SJCRH30 (cell line): ENCODE data around the gene CDC14A. TPM values are rescaled to one million over a fixed set of nuclear protein-coding genes. Genes with fewer than 3 reads are reported as not detected.
A peak's percentile ranks its signal among the peaks of the same experiment; 100 is the strongest.

Experiments
- DNase-seq, 2 experiments: peaks; one replicate each; pipeline ENCODE4 v3.0.0-alpha.2; 2015 to 2020
- H3K27ac ChIP-seq: fragments of 250-450 bp; sonication (Bioruptor Pico); 2 replicates; pipeline ENCODE4 v1.5.1; 2020; ENCODE audit warnings: mild to moderate bottlenecking, moderate library complexity
- H3K27me3 ChIP-seq: fragments of 250-450 bp; sonication (Bioruptor Pico); 2 replicates; pipeline ENCODE4 v1.5.1; 2020; ENCODE audit warnings: mild to moderate bottlenecking, moderate library complexity
- H3K36me3 ChIP-seq: fragments of 250-450 bp; sonication (Bioruptor Pico); 2 replicates; pipeline ENCODE4 v1.5.1; 2020; ENCODE audit warnings: mild to moderate bottlenecking, moderate library complexity
- H3K4me1 ChIP-seq: fragments of 250-450 bp; sonication (Bioruptor Pico); 2 replicates; pipeline ENCODE4 v1.5.1; 2020; ENCODE audit warnings: mild to moderate bottlenecking, moderate library complexity
- H3K4me3 ChIP-seq: fragments of 250-450 bp; sonication (Bioruptor Pico); 2 replicates; pipeline ENCODE4 v1.5.1; 2020; ENCODE audit warnings: mild to moderate bottlenecking, moderate library complexity
- H3K9me3 ChIP-seq: fragments of 250-450 bp; sonication (Bioruptor Pico); replicated peaks from 2 replicates; pipeline ENCODE4 v1.5.1; 2020; ENCODE audit warnings: mild to moderate bottlenecking, moderate library complexity
- total RNA-seq: library from RNA; depleted of rRNA; stranded (reverse); fragments of >200 nt; shearing (Covaris generic); gene quantifications from 2 replicates; pipeline ENCODE4 v1.2.3, GENCODE V29; 2014

The CDC14A gene
- total RNA-seq, 1 experiment from 2014 or later, result 12.2 TPM

DNA sequence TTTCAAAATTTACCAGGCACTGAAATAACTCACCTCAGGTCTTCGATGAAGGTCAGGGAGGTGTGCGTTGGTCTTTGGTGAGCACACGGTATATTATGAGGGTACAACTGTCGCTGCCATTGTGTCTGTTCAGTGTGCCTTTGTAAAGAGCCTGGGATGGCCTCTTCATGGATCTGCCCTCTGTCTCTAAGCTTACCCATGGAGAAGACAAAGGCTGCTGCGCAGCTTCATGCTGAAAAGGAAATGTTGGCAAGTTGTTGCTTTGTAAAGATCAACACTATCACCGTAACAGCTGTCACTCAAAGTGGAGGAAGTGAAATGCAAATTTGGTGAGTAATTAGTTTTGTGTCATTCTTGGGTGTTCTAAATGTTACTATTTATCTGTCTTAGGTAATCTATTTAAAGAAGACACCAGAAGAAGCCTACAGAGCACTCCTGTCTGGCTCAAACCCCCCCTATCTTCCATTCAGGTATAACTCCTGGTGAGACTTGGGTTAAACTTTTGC lies 71.6 kb downstream of the CDC14A start:
- Histone ChIP-seq H3K27ac (no peak overlapping the region), H3K9me3 (no peaks in the 10 kb centered on the region), H3K27me3 (no peaks in the 10 kb centered on the region), H3K36me3 (peaks cover 7% of the 10 kb centered on the region), H3K4me3 (no peak overlapping the region), H3K4me1 (no peaks in the 10 kb centered on the region)
- DNase-seq, result no peak

DNA sequence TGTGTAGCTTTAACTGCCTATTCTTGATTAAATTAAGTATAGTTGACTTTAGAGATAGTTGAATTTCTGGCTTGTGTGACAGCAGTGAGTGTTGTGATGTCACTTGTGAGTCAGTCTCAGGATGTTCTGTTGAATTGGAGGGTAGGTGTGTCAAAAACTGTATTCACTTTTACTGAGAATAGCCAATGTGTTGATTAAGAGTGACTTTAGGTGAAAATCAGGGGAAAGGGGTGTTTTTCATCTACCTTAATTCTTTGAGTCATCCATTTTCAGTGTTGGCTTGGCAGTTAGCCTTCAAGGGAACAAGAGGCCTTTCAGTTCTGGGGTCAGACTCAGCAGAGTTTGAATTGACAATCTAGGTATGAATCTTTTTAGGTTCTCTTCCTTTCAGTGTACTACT lies 75.9 kb downstream of the CDC14A start:
- no peak overlapping the region for H3K27ac ChIP-seq
- H3K36me3 ChIP-seq, result peaks cover 4% of the 10 kb centered on the region; the same call in 1 of the 2 replicates
- DNase-seq, result no peak
- no peaks in the 10 kb centered on the region for H3K9me3 ChIP-seq
- no peaks in the 10 kb centered on the region for H3K27me3 ChIP-seq
- no peaks in the 10 kb centered on the region for H3K4me1 ChIP-seq
- H3K4me3 ChIP-seq, result no peak overlapping the region

DNA sequence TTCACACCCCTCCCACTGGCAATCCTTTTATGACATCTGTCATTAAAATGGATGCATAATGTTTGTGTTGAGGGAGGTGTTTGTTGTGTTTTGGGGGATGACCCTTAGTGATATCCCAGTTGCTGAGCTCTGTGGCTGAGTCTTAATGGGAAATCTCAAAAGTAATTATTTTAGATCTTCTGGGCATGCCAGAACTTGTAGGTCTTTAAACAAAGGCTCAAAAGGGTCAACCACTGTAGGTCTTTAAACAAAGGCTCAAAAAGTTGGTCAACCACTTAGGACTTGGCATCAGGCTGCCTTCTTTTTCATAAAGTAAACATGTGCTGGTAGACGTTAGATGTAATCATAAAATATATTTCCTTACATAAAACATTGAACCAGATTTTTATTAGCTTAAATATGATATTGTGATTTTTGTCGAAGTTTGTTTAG lies 78.0 kb downstream of the CDC14A start:
- peak in 1 of 2 experiments; percentile 5 for DNase-seq
- Histone ChIP-seq H3K27me3 (no peaks in the 10 kb centered on the region), H3K4me3 (no peak overlapping the region), H3K4me1 (no peaks in the 10 kb centered on the region), H3K9me3 (no peaks in the 10 kb centered on the region), H3K27ac (no peak overlapping the region), H3K36me3 (no peaks in the 10 kb centered on the region)

DNA sequence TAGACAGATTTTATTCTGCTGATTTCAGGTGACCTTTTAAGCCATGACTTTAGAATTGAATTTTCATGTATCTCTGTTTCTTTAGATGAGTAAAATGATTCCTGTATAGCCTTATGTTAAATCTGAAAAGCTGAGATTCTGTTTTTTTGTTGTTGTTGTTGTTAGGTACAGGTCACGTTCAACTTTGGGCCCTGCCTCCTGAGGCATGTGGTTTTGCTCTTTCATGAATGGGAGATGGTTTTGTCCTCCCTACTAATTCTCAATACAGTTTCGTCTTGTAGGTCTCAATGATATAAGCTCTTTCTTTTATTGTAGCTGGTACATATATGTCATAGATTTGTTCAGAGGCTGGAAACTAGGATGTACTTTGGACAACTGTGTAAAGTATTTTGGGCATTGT lies 79.6 kb downstream of the CDC14A start:
- no peak for DNase-seq
- H3K9me3 ChIP-seq, result no peaks in the 10 kb centered on the region
- H3K36me3 ChIP-seq, result no peaks in the 10 kb centered on the region
- no peak overlapping the region for H3K27ac ChIP-seq
- no peak overlapping the region for H3K4me3 ChIP-seq
- no peaks in the 10 kb centered on the region for H3K4me1 ChIP-seq
- H3K27me3 ChIP-seq, result no peaks in the 10 kb centered on the region

DNA sequence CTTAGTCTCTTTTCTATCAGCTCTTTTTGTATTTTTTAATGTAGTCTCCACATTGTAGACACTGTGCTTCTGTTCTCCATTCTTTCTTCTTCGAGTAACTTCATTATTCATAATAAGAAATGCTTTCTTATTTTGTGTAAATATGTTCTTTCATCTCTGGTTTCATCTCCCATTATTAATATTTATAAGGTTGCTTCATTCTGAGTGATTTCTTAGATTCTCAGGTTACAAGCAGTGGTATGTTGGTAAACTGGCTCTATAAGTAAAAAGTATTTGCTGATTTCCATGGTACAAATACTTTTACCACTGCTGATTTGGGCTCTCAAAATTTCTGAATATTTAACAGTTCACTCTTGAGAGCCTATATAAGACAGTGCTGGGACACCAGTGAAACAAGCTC lies 81.3 kb downstream of the CDC14A start:
- Histone ChIP-seq H3K9me3 (no peaks in the 10 kb centered on the region), H3K4me3 (no peak overlapping the region), H3K27me3 (no peaks in the 10 kb centered on the region), H3K27ac (no peak overlapping the region), H3K36me3 (peaks cover 3% of the 10 kb centered on the region; the same call in 1 of the 2 replicates), H3K4me1 (no peaks in the 10 kb centered on the region)
- DNase-seq, result no peak

DNA sequence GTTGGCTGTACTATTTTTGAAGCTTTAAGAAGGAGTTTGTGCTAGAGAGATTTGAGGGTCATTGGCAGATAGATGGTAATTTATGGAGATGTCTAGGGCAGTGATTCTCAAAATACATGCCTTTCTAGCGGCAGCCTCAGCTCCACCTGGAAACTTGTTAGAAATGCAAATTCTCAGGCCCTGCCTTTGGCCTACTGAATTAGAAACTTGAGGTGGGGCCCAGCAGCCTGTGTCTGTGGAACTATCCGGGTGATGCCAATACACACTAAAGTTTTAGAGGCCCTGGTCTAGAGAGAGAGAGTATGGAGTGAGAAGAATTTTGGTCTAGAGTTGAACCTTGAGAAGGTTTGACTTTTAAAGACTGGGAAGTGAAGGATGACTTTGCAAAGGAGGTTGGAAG lies 82.5 kb downstream of the CDC14A start:
- Histone ChIP-seq H3K27me3 (no peaks in the 10 kb centered on the region), H3K36me3 (peaks cover 3% of the 10 kb centered on the region; the same call in 1 of the 2 replicates), H3K9me3 (no peaks in the 10 kb centered on the region), H3K27ac (no peak overlapping the region), H3K4me1 (no peaks in the 10 kb centered on the region), H3K4me3 (no peak overlapping the region)
- DNase-seq, result no peak

DNA sequence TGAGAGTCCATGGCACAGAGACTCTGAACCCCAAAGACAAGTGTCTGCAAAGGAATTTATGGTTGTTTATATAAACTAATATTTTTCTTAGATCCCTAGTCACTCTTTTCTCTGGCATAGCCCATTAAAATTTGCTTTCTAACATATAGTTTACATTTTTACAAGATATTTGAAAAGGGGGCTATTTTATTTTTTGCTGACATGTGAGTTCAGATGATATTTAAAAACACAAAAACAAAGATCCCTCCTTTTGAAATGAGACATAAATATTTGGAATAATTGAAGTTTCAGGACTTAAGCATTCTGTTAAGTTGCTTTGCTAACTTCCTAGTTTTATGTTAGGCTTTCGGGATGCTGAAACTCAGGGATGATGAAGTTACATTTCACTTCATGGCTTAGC lies 86.1 kb downstream of the CDC14A start:
- H3K4me1 ChIP-seq, result no peaks in the 10 kb centered on the region
- H3K36me3 ChIP-seq, result peaks cover 10% of the 10 kb centered on the region
- H3K27ac ChIP-seq, result no peak overlapping the region
- H3K4me3 ChIP-seq, result no peak overlapping the region
- no peaks in the 10 kb centered on the region for H3K9me3 ChIP-seq
- DNase-seq, result no peak
- no peaks in the 10 kb centered on the region for H3K27me3 ChIP-seq

DNA sequence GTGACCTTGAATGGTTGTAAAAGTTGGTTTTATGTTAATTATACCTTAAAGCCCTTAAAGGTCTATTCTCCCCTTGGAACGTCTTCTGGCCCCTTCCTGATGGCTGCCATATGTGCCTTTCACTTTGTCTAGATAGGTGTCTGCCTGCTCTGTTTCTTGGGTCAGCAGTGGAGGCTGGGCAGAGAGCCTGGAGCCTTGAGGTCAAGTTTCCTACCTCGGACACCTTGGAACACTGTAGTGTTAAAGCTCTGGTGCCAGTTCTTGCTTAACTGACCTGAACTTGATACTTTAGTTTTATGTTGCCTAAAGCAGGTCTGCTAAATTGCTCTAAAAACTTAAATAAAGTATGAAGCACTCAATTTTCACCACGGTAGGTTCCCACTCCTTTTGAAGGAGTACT lies 86.5 kb downstream of the CDC14A start:
- peaks cover 10% of the 10 kb centered on the region for H3K36me3 ChIP-seq
- H3K4me3 ChIP-seq, result no peak overlapping the region
- H3K9me3 ChIP-seq, result no peaks in the 10 kb centered on the region
- H3K27ac ChIP-seq, result no peak overlapping the region
- no peak for DNase-seq
- no peaks in the 10 kb centered on the region for H3K4me1 ChIP-seq
- no peaks in the 10 kb centered on the region for H3K27me3 ChIP-seq

DNA sequence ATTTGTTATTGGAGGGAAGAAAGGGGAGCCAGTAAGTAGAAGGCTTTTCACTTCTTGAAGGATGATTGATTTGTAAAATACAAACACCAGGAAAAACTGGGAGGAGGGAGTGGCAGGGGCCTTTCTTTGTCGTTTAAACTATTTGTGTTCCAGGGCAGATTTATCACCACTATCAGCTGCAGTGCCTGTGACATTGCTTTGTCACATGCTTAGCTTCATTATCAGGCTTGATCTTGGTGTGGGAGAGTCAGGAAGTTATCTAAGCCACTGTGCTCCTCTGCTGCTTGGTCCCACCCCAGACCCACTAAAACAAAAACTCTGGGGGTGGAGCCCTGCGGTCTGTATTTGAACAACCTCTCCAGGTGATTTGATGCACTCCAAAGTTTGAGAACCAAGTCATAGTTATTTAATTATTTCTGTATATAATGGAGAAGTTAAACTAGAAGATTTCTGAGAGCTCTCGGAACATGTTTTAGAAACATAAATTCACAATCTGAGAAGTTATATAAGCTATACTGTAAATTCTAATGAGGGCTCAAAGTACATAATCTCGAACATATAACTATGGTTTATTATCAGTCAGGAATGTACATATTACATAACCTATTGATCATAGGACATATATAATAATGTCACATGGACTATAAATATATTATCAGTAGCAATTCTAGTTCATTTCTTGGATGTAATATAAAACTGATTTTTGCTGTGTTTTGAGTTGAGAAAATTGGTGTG lies 87.9 kb downstream of the CDC14A start:
- Histone ChIP-seq H3K27me3 (no peaks in the 10 kb centered on the region), H3K36me3 (peaks cover 10% of the 10 kb centered on the region), H3K4me1 (no peaks in the 10 kb centered on the region), H3K9me3 (no peaks in the 10 kb centered on the region), H3K27ac (no peak overlapping the region), H3K4me3 (no peak overlapping the region)
- no peak for DNase-seq

DNA sequence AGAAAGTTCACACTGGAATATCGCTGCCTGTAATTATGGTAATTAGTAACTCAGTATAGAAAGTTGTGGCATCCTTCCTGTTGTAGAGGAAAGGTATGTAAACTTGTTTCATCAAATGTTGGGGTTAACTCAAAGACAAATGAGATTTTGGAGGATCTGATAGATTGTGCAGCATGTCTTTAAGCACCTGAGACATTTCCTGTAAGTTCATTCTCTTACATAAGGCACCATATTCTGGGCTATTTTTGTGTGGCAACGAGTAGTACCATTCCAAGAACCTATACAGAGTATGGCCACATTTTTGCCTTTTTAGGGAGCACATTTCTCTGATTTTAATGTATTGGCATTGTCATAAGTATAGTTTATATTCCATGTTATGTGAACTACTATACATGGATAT lies 88.8 kb downstream of the CDC14A start:
- Histone ChIP-seq H3K4me3 (no peak overlapping the region), H3K27ac (no peak overlapping the region), H3K4me1 (no peaks in the 10 kb centered on the region), H3K27me3 (no peaks in the 10 kb centered on the region), H3K9me3 (no peaks in the 10 kb centered on the region), H3K36me3 (peaks cover 10% of the 10 kb centered on the region)
- DNase-seq, result no peak

DNA sequence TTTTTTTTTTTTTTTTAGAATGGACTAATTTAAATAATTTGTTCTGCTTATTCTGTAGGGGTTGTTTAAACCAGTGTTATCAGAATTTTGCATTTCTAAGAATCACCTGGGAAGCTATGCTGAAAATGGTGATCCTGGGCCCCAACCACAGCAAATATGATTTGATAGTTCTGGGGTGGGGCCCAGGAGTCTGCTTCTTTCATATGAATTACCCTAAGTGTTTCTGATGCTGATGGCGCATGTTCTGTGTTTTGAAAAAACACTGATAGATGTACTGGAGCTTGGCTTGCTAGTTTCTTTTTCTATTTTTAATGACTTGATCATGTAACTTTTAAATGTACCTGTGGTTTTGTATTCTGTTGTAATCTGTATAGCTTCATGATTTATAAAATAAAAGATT lies 89.3 kb downstream of the CDC14A start:
- H3K27me3 ChIP-seq, result no peaks in the 10 kb centered on the region
- no peaks in the 10 kb centered on the region for H3K4me1 ChIP-seq
- no peaks in the 10 kb centered on the region for H3K9me3 ChIP-seq
- H3K27ac ChIP-seq, result no peak overlapping the region
- DNase-seq, result no peak
- no peak overlapping the region for H3K4me3 ChIP-seq
- H3K36me3 ChIP-seq, result peaks cover 10% of the 10 kb centered on the region

DNA sequence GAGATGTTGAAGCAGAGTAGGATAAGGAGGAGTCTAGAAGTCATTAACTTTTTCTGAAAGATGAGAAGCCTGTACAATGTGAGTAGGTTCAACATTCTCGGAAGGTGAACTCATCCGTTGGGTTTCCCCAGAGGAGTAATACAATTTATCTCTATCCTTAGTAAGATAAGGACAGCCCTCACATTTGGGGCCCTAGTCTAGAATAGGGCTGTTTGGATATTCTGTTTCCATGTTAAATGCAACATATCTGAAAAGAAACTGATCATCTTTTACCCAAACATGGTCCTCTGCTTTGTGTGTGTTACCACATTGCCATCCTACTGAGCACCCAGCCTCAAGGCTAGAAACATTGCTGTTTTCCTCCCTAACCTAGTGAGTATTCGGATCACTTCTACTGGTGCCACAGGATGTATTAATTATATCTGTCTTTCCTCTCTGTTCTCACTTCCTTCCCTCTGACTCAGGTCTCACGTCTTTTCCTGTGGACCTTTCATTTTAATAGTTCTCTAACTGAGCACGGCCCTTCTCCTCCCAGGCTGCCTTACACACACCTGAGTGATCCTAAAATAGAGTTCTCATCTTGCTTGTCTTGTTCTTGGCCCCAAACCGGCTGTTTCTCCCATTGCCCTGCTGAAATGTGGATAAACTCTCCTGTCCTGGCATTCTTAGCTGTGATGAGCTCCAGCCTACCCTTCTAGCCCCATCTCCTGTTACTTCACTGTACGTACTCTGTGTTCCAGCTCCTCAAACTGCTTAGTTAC lies 91.7 kb downstream of the CDC14A start:
- Histone ChIP-seq H3K27ac (no peak overlapping the region), H3K36me3 (peaks cover 8% of the 10 kb centered on the region), H3K4me3 (no peak overlapping the region), H3K4me1 (no peaks in the 10 kb centered on the region), H3K9me3 (no peaks in the 10 kb centered on the region), H3K27me3 (no peaks in the 10 kb centered on the region)
- no peak for DNase-seq

DNA sequence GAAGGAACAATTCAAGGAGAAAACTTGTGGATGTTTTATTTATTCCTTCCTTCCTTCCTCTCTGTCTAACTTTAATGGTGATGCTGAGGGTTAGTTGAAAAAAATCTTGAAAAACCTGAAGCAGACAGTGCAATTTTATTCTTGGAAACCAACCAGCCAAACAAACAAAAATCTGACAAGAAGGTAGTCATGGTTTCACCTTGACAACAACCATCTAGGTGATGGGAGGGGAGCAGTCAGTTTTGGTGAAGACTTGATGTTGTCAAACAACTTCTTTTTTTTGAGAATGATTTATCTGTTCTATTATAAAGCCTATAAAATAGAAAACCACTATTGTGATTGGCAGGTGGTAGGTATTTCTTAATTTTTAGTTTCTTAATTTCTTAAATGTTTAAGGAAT lies 93.3 kb downstream of the CDC14A start:
- no peaks in the 10 kb centered on the region for H3K27me3 ChIP-seq
- H3K36me3 ChIP-seq, result peaks cover 8% of the 10 kb centered on the region
- no peaks in the 10 kb centered on the region for H3K4me1 ChIP-seq
- no peak overlapping the region for H3K4me3 ChIP-seq
- no peak for DNase-seq
- H3K27ac ChIP-seq, result no peak overlapping the region
- H3K9me3 ChIP-seq, result no peaks in the 10 kb centered on the region

DNA sequence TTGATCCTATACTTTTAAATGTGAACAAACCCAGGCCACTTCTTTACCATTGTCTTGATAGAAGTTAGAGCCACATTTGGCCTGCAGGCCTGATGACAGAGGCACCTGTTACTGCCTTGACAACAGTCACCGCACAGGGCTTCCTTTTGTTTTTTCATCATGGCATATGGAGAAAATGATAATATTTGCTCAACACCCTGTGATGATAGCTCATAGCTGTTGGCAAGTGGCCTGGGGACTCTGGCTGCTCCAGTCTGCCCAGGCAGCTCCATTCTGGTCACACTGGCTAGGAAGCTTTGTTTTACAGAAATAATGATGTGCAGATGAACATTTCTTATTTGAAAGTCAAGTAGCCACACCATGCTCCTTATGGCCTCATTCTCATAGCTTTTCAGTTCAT lies 96.1 kb downstream of the CDC14A start:
- Histone ChIP-seq H3K4me1 (no peaks in the 10 kb centered on the region), H3K36me3 (no peaks in the 10 kb centered on the region), H3K9me3 (no peaks in the 10 kb centered on the region), H3K4me3 (no peak overlapping the region), H3K27me3 (no peaks in the 10 kb centered on the region), H3K27ac (no peak overlapping the region)
- peak in 1 of 2 experiments; percentile 6 for DNase-seq

DNA sequence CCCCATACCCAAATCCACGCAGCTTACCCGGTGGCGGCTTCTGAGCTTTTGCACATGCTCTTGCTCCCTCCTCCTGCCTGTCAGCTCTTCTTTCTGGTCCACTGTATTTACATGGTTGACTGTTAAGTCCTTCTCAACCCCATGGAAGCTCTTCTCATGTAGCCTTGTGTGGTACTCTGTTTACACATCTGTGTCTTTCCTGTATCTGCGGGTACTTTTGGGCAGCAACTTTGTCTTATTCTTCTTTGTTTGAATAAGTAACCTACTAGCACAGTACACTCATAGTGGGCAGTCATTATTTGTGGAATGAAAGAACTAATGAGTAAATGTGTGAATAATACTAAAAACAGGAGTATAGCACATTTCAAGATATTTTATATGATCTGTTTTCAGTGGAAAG lies 97.2 kb downstream of the CDC14A start:
- Histone ChIP-seq H3K36me3 (no peaks in the 10 kb centered on the region), H3K27me3 (no peaks in the 10 kb centered on the region), H3K4me3 (no peak overlapping the region), H3K9me3 (no peaks in the 10 kb centered on the region), H3K27ac (no peak overlapping the region), H3K4me1 (no peaks in the 10 kb centered on the region)
- no peak for DNase-seq
